Measurements from ENCODE around the gene TMEM132A.

Gene TMEM132A

DNA sequence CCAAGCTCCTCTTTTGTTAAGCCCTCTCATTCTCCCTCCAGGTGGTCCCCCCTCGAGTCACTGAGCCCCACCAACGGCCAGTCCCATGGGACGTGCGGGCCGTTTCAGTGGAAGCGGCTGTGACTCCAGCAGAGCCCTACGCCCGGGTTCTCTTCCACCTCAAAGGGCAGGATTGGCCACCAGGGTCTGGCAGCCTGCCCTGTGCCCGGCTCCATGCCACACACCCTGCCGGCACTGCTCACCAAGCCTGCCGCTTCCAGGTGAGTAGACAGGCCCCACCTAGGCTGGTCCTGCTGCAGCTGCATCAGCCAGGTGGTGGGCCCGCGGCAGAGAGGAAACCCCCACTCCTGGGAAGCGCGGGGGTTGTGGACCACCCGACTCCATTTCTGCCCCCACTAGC lies 3.3 kb downstream of the TMEM132A start:
- H3K27ac ChIP-seq, result no peak overlapping the region
- TF ChIP-seq, protein P1, sequence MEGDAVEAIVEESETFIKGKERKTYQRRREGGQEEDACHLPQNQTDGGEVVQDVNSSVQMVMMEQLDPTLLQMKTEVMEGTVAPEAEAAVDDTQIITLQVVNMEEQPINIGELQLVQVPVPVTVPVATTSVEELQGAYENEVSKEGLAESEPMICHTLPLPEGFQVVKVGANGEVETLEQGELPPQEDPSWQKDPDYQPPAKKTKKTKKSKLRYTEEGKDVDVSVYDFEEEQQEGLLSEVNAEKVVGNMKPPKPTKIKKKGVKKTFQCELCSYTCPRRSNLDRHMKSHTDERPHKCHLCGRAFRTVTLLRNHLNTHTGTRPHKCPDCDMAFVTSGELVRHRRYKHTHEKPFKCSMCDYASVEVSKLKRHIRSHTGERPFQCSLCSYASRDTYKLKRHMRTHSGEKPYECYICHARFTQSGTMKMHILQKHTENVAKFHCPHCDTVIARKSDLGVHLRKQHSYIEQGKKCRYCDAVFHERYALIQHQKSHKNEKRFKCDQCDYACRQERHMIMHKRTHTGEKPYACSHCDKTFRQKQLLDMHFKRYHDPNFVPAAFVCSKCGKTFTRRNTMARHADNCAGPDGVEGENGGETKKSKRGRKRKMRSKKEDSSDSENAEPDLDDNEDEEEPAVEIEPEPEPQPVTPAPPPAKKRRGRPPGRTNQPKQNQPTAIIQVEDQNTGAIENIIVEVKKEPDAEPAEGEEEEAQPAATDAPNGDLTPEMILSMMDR (IDR thresholded peaks at IDR 0.05), result no peak
- no peak overlapping the region for H3K4me3 ChIP-seq
- no peak for DNase-seq (ENCODE audit: low spot score)

- Histone ChIP-seq H3K4me3 (no peak overlapping the region), H3K27ac (no peak overlapping the region)
- no peak for DNase-seq (ENCODE audit: low spot score)
- TF ChIP-seq, protein P1 (IDR thresholded peaks at IDR 0.05), result no peak
Measured at GRCh38 chr11:60928563-60929001, 4.3 kb downstream of the TMEM132A start.

- DNase-seq (ENCODE audit: low spot score), result no peak
- TF ChIP-seq, protein P1 (IDR thresholded peaks at IDR 0.05), result no peak
- Histone ChIP-seq H3K4me3 (no peak overlapping the region), H3K27ac (no peak overlapping the region)
Measured at GRCh38 chr11:60929764-60930163, 5.5 kb downstream of the TMEM132A start.

DNA sequence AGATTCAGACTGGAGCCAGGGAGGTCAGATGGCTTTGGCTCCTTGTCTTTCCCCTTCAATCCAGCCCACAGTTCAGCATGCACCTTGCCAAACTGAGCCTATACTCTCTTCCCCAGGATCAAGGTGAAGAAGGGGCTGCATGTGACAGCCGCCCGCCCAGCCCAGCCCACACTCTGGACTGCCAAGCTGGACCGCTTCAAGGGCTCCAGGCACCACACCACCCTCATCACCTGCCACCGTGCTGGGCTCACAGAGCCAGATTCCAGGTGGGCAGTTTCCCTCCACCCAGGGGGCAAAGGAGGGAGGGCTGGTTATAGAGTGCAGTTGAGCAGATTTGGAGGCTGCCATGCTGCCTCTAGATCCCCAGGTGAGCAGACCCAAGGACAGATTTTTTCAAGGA lies 6.1 kb downstream of the TMEM132A start:
- no peak overlapping the region for H3K4me3 ChIP-seq
- no peak for DNase-seq (ENCODE audit: low spot score)
- H3K27ac ChIP-seq, result no peak overlapping the region
- TF ChIP-seq, protein P1 (IDR thresholded peaks at IDR 0.05), result no peak

- TF ChIP-seq, protein P1 (IDR thresholded peaks at IDR 0.05), result no peak
- Histone ChIP-seq H3K27ac (no peak overlapping the region), H3K4me3 (no peak overlapping the region)
- DNase-seq (ENCODE audit: low spot score), result no peak
Measured at GRCh38 chr11:60931917-60932316, 7.7 kb downstream of the TMEM132A start.

DNA sequence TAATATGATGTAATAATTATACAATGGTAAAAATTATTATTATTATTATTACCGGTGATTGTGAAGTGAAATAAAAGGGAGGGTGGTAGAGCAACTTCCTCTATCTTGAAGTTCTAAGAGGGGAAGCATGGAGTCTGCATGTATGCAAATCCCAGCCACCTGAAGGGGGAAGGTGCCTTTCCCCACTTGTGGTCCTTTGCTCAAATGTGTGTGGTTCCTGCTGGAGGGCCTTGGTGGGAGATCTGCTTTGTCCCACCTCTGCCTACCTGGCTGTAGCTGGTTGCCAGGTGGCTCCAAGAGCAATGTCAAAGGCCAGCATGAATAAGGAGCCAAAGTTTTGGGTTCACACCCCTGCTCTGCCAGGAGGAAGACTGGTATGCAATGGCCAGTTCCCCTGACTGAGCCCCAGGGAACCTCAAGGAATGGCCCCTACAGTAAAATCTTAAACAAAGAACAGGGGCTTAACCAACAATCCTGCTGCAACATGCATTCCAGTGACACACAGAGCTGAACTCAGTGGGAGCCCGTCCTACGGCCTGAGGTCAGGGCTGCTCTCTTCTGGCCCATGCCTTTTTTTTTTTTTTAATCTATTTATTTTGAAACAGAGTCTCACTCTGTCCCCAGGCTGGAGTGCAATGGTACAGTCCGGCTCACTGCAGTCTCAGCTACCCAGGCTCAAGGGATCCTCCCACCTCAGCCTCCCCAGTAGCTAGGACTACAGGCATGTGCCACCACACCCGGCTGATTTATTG lies 8.5 kb downstream of the TMEM132A start:
- no peak overlapping the region for H3K4me3 ChIP-seq
- DNase-seq (ENCODE audit: low spot score), result no peak

More for the DNA sequence above, 8.5 kb downstream of the TMEM132A start:
- H3K27ac ChIP-seq, result no peak overlapping the region
- TF ChIP-seq, protein P1 (IDR thresholded peaks at IDR 0.05), result no peak
